ENCODE measurements around the gene COA6.
A peak's percentile ranks its signal among the peaks of the same experiment; 100 is the strongest.

COA6 gene

GRCh38 chr1:234373064-234373958 lies at the start of gene COA6:
COA6 (plus strand) TSS chr1:234373456; CDS start chr1:234373467, 11 bp downstream.
- peak within 1 kb of the TSS; percentile 98 for H3K4me3 ChIP-seq (ENCODE audit: control insufficient read depth, low read depth, low read length)
- no peak for TF ChIP-seq CTCF (conservative IDR thresholded peaks at IDR 0.05; ENCODE audit: control insufficient read depth, insufficient read depth, low read depth, low read length)
- peak; percentile 96 for DNase-seq (ENCODE audit: low read depth)

- DNase-seq (ENCODE audit: low read depth) = no peak
These were observed 48.4 kb upstream of the COA6 start for GRCh38 chr1:234324821-234325220.

GRCh38 chr1:234325878-234326496 lies 47.3 kb upstream of the COA6 start:
- H3K4me3 ChIP-seq (ENCODE audit: control insufficient read depth, low read depth, low read length) = peak overlapping the region; percentile 25
- no peak for TF ChIP-seq CTCF (conservative IDR thresholded peaks at IDR 0.05; ENCODE audit: control insufficient read depth, insufficient read depth, low read depth, low read length)
- DNase-seq (ENCODE audit: low read depth) = no peak

More at GRCh38 chr1:234324821-234325220, 48.4 kb upstream of the COA6 start:
- TF ChIP-seq CTCF (conservative IDR thresholded peaks at IDR 0.05; ENCODE audit: control insufficient read depth, insufficient read depth, low read depth, low read length) = no peak
- no peak overlapping the region for H3K4me3 ChIP-seq (ENCODE audit: control insufficient read depth, low read depth, low read length)

GRCh38 chr1:234326497-234327366 lies 46.5 kb upstream of the COA6 start:
- peak; percentile 45 for DNase-seq (ENCODE audit: low read depth)
- peak; percentile 80 for TF ChIP-seq CTCF (conservative IDR thresholded peaks at IDR 0.05; ENCODE audit: control insufficient read depth, insufficient read depth, low read depth, low read length)
- peak overlapping the region; percentile 25 for H3K4me3 ChIP-seq (ENCODE audit: control insufficient read depth, low read depth, low read length)

- no peak for DNase-seq (ENCODE audit: low read depth)
- no peak for TF ChIP-seq CTCF (conservative IDR thresholded peaks at IDR 0.05; ENCODE audit: control insufficient read depth, insufficient read depth, low read depth, low read length)
- H3K4me3 ChIP-seq (ENCODE audit: control insufficient read depth, low read depth, low read length) = no peak overlapping the region
These were observed 45.6 kb upstream of the COA6 start for GRCh38 chr1:234327577-234328164.

GRCh38 chr1:234330843-234331215 lies 42.4 kb upstream of the COA6 start:
- no peak for TF ChIP-seq CTCF (conservative IDR thresholded peaks at IDR 0.05; ENCODE audit: control insufficient read depth, insufficient read depth, low read depth, low read length)
- no peak overlapping the region for H3K4me3 ChIP-seq (ENCODE audit: control insufficient read depth, low read depth, low read length)
- DNase-seq (ENCODE audit: low read depth) = peak; percentile 65

All from fibroblast of mammary gland (primary cell).